Islet precursor cell (in vitro differentiated cells): Measurements from ENCODE around the gene ITGA2B.
"Not testable (repeated sequence)": the region's sequence is repeated elsewhere in the genome, so short reads cannot be mapped to it uniquely, and the experiment has no call there.

Experiments
- DNase-seq: peaks from one replicate; pipeline ENCODE4 v3.0.0-alpha.2; 2018

Gene ITGA2B

DNA sequence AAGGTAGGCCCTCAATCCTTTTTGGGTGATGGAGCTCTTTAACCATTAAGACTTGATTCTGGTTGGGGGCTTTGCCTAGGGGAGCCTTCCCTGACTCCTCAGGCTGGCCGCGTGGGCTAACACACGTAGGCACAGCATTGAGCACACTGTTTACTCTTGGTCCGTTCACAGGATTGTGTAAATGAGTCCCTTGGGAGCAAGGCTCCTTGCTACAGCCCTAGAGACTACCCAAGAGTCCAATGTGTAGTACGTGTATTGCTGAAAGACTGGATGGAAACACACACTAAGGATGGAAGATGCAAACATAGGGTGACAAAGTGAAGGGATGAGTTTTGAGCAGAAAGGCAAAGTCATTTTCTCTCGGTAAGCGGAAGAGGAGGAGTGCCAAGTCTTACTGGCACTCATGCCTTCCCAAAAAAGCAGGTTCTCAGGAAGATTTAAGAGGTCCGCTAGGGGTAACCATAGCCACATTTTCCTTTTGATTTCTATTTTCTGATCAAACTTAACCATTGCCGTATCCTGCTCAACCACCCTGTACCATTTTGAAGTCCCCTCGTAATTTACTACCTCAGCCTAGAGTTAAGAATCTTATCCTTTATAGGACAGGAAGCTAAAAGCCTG lies 911 bp upstream of the ITGA2B start:
- no peak for DNase-seq

GRCh38 chr17:44389723-44390202 lies 314 bp upstream of the ITGA2B start:
- no peak for DNase-seq

- DNase-seq, result no peak
Measured at GRCh38 chr17:44387804-44388203, 1.6 kb downstream of the ITGA2B start.

- no peak for DNase-seq
Measured at GRCh38 chr17:44386182-44386525, 3.3 kb downstream of the ITGA2B start.

DNA sequence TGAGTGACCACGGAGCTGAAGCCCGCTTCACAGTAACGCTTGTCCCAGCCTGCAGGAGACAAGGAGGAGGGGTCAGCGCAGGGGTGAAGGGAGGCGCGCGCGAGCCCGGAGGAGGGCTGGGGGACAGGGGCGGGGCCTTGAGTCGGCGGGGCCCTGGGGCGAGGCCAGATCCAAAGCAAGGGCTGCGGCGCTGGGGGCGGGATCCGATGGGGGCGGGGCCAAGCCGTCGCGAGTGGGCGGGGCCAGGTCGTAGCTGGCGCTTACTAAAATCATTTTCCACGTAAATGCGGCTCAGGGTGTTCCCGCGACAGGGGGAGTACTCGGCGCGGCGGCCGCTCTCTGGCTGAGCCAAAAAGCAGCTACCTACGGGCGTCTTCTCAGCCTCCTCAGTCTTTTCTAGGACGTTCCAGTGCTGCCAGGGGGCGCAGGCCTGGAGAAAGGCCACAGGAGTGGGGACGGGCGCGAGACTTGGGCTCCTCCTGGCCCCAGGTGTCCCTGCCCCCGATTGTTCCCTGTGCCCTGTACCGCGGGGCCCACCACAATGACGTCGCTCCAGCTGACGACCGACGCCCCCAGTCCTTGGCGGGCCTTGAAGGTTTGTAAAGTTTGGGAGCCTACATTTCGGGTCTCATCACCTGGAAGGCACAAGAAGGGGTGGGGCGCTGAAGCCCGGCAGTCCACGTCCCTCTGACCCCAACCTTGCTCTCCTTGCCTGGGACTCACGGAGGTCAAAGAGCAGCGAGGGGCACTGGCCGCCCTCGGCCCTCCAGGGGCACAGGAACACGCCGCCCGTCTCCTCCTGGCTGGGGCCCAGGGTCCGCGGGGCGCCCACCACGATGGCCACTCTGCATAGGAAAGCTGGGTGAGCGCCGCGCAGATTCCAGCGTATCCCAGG lies 3.9 kb downstream of the ITGA2B start:
- peak; percentile 97 for DNase-seq

- no peak for DNase-seq
Measured at GRCh38 chr17:44384823-44385286, 4.6 kb downstream of the ITGA2B start.

DNA sequence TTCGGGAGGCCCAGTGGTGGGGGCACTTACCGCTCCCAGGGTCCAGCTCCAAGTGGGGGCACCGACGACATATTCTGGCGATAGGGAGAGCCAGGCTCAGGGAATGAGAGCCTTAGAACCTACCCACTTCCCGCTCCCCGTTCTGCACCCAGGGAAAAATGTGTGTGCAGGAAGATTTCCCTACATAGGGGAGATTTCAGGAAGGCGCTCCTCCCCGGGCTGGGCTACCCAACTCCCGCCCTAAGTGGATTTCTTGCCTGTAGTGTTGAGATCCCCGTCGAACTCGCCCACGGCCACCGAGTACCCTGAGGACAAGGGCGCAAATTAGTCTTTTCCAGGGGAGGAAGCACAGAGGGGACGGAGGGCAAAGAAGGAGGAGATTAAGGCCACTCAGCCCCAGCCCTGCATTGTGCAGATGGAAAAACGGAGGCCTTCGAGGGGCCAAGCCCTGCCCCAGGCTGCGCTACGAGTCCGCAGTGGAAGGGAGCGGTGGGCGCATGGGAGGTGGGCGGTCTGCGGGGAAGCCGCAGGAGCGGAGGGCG lies 5.1 kb downstream of the ITGA2B start:
- DNase-seq, result peak; percentile 77

DNA sequence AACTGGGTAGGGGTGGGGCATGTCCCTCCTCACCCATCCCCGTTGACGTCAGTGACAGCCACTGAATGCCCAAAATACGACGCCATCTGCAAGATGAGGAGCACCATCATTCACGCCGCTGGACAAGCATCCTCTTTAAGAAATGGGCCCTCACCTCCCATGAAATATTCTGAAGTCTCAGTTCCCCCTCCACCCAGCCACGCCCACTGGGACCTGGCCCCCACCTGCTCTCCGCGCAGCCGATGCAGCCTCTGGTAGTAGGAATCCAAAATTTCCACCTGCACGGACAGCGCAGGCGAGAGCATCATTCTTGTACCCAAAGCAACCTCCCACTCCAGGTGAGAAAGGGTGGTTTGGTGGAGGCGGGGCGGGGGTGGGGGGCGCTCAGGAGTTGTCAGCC lies 5.6 kb downstream of the ITGA2B start:
- DNase-seq, result no peak

GRCh38 chr17:44383363-44383762 lies 6.1 kb downstream of the ITGA2B start:
- no peak for DNase-seq

DNA sequence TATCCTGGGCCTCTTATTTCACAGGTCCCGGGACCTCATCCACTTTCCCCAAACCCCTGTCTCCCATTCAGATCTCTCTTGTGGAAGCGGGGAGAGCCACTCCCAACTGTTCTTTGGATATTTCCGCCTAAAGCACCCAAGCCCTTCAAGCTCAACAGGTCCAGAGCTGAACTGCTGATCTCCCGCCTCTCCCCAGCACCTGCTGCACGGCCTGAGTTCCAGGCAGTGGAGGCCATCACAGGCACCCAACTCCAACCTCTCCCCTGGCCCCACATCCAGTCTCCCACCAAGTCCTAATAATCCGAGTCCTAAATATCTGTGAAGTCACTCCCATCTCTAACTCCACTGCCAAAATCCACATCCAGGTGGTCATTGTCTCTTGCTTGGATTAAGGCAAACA lies 6.5 kb downstream of the ITGA2B start:
- no peak for DNase-seq

DNA sequence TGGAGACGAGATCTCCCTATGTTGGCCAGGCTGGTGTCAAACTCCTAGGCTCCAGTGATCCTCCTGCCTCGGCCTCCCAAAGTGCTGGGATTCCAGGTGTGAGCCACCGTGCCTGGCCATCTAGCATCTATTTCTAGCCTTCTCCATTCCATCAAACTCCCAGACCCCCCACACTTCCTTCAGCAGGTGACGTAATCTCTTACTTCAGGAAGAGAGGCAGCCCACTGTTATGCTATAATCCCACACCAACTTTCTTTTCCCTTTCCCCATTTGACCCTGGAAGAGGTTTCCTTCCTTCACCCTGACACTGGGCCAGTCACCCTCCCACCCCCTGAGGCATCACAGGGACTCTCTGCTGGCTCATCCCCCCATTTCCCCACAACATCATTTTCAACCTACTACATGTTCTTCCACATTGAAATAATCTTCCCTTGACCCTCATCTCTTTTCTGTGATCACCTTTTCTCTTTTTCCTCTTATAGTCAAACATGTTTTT lies 7.6 kb downstream of the ITGA2B start:
- no peak for DNase-seq

DNA sequence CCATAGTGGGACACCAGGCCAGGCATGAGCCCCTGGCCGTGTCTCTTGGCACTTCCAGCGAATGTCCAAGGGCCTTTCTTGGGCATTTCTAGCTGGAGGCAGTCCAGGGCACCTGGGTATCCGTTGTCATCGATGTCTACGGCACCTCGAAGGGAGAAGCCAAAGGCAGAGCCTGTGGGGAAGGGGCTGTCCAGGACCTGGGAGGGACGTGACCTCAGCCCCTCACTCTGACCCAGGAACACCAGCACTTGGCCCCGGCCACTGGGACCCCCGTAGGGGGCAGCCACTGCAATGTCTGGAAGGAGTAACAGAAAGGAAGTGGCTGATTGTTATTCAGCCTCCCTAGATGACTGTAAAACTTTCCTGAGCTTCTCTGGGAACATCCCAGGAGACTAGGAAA lies 8.7 kb downstream of the ITGA2B start:
- DNase-seq, result no peak

DNA sequence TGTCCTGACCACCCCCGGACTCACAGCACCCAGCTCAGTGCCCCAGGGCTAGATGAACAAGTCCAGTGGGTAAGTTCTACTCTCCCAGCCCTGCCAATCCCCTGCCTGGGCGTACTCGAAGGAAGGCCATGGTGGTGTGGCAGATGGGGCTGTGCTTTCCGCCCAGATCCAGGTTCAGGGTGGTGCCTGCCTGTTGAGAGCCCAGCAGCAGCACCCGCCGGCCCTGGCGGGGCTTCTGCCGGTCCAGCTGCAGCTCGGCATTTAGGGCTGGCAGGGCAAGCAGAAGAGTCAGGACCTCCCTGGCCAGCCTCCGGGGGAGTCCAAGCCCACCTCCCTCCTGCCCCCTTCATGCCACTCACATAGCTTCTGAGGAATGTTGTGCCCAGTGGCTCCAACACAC lies 9.6 kb downstream of the ITGA2B start:
- DNase-seq, result no peak

GRCh38 chr17:44378171-44378705 lies 11.2 kb downstream of the ITGA2B start:
- DNase-seq, result no peak

GRCh38 chr17:44376779-44377178 lies 12.7 kb downstream of the ITGA2B start:
- no peak for DNase-seq

DNA sequence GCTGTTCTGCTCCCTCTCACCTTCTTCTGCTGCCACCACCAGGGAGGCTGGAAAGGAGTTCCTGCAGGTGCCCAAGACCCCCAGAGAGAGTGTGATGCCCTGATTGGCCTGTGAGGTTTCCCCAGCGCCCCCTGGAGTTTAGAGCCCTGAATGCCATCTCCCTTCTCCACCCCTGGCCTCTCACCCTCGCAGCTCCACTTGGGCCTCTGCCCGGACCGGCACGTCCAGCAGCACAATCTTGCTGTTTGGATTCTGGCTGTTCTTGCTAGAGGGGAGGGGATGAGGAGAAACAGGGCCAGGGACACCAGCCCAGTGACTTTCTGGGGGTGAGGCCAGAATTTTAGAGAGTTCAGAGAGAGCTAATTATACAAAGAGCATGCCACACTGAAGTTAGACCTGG lies 13.3 kb downstream of the ITGA2B start:
- DNase-seq, result peak; percentile 79

GRCh38 chr17:44375196-44376017 lies 14.0 kb downstream of the ITGA2B start:
- DNase-seq, result no peak

DNA sequence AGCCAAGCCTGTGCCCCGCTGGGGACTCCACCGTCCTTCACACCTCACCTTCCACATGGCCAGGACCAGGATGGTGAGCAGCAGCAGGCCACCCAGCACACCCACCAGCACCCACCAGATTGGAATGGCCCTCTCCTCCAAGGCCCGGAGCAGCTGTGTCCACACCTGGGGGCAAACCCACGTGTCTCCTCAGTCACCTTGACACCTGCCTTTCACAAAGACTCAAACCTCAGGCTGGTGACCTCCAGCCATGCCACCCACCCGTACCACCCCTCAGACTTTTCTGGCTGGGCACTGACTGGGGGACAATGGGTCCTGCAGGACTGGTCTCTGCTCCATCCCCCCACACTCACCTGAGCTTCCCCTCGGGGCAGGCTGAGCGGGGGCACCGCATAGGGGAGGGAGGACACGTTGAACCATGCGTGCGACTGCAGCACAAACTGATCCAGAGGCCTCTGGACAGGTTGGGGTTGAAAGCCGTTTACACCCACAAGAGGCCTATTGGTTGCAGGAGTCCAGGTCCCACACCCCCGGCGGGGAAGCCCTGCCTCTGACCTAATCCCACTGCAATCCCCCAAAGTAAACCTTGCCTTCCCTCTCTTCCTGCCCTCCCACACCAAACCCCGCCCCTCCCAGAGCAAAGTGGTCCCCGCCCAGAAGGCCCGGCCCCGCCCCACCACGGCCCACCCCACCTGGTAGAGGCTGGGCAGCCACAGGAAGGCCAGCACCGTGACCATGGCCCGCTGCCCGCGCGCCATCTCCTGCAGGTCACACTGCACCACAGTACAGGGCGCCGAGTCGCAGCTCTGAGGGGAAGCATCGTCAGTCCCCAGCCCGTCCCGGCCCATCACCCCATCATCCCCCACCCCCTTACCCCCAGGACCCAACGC lies 14.9 kb downstream of the ITGA2B start:
- peak; percentile 90 for DNase-seq

DNA sequence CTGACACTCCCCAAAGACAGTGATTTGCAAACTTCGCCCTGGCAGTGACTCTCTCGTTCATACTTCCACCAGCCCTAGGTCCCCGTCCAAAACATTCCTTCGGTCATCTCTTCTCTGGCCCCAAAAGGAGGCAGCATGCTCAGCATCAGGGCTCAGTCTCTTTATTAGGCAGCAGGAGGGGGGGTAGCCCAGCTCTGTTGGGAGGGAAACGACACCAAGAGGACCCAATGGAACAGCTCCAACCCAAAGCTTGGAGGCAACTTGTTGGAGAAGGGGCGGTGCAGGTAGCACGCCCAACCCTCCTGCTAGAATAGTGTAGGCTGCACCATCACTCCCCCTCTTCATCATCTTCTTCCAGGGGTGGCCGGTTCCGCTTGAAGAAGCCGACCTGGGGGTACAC lies 17.4 kb downstream of the ITGA2B start:
- DNase-seq, result no peak

DNA sequence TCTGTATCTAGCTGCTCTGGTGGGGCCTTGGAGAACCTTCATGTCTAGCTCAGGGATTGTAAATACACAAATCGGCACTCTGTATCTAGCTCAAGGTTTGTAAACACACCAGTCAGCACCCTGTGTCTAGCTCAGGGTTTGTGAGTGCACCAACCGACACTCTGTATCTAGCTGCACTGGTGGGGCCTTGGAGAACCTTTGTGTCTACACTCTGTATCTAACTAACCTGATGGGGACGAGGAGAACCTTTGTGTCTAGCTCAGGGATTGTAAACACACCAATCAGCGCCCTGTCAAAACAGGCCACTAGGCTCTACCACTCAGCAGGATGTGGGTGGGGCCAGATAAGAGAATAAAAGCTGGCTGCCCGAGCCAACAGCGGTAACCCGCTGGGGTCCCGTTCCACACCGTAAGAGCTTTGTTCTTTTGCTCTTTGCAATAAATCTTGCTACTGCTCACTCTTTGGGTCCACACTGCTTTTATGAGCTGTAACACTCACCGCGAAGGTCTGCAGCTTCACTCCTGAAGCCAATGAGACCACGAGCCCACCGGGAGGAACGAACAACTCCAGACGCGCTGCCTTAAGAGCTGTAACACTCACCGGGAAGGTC lies 19.9 kb downstream of the ITGA2B start:
- DNase-seq, result not testable (repeated sequence)
